Measurements from ENCODE around the gene PFDN4.
"Not testable (repeated sequence)": the region's sequence is repeated elsewhere in the genome, so short reads cannot be mapped to it uniquely, and the experiment has no call there.

PFDN4 gene

DNA sequence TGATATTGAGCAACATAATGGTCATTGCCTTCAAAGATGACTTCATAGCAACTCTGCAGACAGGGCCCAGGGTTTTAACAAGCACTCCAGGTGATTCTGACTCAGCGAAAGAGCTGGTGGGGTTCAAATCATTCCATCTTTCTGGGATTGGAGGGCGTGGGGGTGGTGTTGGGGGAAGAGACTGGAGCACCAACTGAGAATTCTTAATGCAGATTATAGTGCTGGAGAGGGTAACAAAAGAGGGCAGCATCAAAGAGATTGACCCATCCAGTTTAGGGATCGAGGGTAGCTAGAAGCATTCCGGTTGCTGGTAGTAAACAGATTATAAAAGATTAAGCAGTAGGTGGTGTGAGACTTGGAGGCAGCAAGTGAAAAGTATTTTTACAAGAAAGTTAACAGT lies 15.9 kb downstream of the PFDN4 start:
- DNase-seq (ENCODE audit: low read depth in 2 of 2) = no peak

DNA sequence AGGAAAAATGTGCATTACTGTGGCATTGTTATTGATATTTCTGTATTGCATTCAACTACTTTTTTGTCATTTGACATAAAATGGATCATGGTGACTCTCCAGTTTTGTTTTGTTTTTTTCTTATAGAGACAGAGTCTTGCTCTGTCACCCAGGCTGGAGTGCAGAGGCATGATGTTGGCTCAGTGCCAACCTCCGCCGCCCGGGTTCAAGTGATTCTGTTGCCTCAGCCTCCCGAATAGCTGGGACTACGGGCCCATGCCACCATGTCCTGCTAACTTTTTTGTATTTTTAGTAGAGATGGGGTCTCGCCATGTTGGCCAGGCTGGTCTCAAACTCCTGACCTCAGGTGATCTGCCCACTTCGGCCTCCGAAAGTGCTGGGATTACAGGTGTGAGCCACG lies 16.8 kb downstream of the PFDN4 start:
- DNase-seq (ENCODE audit: low read depth in 2 of 2) = not testable (repeated sequence)

DNA sequence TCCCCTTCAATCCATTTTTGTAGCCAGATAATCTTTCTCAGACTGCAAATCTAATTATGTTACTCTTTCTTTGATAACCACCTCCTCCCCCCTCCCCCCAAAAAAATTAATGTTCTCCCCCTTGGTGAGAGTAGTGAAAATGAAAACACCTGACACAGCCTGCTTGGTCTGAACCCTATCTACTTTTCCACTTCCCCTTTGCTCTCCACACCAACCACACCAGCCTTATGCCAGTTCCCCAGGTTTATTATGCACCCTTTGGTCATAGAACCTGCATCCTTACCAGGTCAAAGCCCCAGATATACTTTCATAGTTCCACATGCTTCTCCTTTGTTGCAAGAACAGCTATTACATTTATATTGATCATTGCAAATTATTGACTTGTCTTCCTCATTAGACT lies 19.4 kb downstream of the PFDN4 start:
- no peak for DNase-seq (ENCODE audit: low read depth in 2 of 2)

DNA sequence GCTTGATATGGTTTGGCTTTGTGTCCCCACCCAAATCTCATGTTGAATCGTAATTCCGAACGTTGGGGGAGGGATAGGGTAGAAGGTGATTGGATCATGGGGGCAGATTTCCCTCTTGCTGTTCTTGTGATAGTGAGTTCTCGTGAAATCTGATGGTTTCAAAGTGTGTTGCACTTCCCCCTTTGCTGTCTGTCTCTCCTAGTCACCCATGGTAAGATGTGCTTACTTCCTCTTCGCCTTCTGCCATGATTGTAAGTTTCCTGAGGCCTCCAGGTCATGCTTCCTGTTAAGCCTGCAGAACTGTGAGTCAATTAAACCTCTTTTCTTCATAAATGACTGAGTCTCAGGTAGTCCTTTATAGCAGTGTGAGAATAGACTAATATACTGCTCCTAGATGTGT lies 19.9 kb downstream of the PFDN4 start:
- DNase-seq (ENCODE audit: low read depth in 2 of 2) = no peak

DNA sequence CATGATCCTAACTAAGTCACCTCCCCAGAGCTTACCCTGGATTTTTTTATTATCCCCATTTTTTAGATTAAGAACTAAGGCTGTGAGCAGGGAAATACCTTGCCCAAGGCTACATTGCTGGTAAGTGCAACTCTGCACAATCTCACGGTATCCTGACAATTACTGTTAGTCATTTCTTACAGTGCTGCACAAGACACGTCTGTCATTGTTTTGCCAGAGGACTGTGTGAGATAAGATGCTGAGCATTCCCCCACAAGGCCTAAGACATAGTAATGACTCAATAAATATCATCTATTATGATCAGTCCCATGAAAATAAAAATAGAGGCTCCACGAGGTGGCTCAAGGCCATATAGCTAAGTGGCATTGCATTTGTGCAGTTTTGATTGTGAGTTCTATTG lies 21.0 kb downstream of the PFDN4 start:
- DNase-seq (ENCODE audit: low read depth in 2 of 2) = no peak

DNA sequence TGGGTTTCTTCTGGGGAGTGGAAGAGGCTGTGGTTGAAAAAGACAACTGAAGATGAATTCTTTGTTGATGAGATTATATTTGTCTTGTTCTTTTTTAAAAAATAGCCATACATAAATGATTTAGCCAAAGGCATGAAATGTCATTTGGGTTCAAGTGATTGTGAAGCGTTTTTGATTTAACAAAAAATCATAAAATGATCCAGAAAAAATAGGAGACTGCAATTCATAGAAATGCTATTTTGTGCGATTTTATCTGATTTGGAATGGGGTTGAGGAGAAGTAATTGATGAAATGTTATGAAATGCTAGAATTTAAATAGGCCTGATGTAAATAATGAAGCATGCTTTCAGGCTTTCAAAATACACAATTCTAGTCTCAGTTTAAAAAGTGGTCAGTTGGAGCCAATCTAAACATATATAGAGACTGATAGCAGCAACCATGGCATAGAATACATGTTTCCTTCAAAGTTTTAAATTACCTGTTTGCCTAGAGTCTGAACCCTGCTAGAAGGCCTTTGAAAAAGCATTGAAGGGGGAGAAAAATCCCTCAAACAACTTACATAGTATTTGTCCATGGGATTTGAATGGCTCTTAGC lies 21.8 kb downstream of the PFDN4 start:
- DNase-seq (ENCODE audit: low read depth in 2 of 2) = no peak

DNA sequence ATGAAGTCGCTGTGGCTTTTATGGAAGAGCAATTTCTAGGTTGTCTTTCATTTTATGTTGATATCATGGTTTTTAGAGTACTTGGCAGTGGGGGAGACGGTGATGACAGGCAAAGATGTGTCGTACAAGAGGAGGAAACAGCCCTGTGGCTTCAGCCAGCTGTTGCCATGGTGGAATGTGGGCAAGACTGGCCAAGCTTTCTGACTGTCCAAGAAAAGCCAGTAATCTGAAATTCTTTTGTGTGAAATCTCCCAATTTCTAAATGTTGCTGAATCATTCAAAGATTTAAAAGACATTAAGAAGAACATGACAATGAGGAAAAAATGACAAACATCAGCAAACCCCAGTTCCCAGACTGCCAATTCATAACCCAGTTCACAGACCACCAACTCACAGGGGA lies 23.1 kb downstream of the PFDN4 start:
- DNase-seq (ENCODE audit: low read depth in 2 of 2) = no peak

DNA sequence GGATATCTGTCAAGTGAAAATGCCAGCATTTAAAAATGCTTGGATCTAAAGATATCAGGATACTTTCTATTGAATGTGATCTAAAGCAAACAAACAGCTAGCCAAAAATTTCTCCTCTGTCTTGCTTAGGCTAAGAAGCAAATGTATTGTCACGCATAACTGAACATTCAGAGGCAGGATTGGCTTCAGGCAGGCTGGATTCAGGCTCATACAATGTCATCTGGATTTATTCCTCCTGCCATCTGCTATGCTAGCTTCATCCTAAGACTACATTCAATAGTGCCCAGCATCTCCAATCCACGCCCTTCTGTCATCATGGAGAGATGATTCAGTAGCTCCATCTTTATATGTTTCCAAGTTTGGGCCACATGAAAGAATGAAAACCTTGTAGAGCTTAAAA lies 27.1 kb downstream of the PFDN4 start:
- no peak for DNase-seq (ENCODE audit: low read depth in 2 of 2)

DNA sequence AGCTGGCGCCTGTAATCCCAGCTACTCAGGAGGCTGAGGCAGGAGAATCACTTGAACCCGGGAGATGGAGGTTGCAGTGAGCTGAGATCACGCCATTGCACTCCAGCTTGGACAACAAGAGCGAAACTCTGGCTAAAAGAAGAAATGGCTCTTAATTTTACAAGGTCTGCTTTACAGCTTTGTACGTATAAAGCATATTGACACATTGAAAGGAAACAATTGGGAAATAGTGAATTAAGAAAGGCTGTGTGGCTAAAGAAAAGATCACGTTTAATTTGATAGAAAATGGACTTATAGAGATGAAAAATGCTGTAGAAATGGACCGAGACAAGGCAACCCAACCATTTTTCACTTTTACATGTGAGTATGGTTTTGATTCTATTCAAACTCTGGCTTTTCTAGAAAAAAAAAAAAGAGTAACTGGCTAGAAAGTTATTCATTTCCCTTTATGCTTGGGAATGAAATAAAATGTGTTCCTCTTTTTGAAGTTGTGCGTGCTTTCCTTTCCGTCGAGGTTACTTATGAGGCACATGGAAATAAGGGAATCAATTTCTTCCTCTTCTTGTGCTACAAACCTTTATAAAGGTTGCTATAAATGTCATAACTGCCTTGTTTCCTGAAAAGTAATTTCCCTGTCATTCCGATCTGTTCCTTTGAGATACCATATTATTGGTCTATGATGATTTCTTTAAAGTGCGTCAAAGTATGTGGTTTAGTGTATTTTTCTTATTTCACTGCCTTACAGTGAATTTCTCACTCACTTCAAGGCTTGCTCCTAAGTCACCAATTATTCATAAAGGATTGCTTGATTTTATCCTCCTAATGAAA lies 29.4 kb downstream of the PFDN4 start:
- no peak for DNase-seq (ENCODE audit: low read depth in 2 of 2)

DNA sequence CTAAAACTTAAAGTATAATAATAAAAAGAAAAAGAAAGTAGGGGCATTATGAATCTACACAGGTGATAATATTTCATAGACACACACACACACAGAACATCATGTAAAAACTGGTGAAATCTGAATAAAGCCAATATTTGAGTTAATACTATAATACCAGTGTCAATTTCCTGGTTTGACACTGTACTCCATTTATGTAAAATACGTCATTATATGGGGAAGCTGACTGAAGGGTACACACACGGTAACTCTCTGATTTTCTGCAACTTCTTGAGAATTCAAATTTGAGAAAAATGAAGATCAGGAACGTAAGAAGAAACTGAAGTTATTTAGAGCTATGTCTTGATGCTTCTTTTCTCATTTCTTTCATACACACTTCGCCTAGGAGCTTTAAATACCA lies 36.2 kb downstream of the PFDN4 start:
- DNase-seq (ENCODE audit: low read depth in 2 of 2) = no peak

DNA sequence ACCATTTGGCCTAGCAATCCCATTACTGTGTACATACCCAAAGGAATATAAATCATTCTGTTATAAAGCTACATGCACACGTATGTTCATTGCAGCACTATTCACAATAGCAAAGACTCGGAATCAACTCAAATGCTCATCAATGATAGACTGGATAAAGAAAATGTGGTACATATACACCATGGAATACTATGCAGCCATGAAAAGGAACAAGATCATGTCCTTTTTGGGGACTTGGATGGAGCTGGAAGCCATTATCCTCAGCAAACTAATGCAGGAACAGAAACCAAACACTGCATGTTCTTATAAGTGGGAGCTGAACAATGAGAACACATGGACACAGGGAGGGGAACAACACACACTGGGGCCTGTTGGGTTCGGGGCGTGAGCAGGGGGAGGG lies 40.8 kb downstream of the PFDN4 start:
- DNase-seq (ENCODE audit: low read depth in 2 of 2) = not testable (repeated sequence)

DNA sequence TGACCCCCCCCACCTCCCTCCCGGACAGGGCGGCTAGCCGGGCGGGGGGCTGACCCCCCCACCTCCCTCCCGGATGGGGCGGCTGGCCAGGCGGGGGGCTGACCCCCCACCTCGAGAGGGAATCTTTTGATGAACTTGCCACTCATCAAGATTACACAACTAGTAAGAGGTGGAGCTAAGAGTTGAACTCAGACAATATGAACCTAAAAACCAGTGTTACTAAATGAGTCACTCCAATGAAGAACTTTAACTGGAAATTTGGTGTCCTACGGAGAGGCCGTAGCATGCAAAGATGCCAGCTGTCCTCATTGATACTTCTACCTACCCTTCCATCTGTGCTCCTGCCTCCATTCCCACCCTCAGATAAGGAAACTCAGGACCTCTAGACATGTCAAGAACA lies 42.8 kb downstream of the PFDN4 start:
- DNase-seq (ENCODE audit: low read depth in 2 of 2) = no peak

DNA sequence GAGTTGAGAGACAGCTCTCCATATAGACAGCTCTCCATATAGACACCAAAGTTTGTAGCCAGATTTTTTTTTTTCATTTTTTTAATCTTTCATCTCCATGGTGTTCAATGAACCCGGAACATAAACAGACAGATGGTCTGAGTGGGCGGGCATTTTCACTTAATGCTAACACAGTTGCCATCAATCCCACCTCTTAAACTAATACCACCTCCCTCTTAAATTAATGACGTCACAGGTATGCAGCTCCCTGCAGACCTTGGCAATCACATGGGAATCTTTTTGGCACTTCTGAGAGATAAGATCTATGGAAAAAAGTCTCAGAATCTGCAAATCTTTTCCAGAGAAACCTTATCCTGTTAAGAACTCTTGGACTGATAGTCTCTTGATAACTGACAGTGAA lies 43.2 kb downstream of the PFDN4 start:
- DNase-seq (ENCODE audit: low read depth in 2 of 2) = no peak

DNA sequence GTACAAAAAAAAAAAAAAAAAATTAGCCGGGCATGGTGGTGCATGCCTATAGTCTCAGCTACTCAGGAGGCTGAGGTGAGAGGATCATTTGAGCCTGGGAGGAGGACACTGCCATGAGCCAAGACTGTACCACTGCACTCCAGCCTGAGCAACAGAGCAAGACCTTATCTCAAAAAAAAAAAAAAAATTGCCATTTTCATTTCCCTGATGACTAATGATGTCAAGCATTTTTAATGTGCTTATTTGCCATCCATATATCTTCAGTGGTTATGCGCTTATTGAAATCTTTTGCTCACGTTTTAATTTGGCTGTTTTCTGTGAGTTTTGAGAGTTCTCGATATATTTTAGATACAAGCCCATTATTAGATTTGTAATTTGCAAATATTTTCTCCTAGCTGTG lies 46.7 kb downstream of the PFDN4 start:
- no peak for DNase-seq (ENCODE audit: low read depth in 2 of 2)

DNA sequence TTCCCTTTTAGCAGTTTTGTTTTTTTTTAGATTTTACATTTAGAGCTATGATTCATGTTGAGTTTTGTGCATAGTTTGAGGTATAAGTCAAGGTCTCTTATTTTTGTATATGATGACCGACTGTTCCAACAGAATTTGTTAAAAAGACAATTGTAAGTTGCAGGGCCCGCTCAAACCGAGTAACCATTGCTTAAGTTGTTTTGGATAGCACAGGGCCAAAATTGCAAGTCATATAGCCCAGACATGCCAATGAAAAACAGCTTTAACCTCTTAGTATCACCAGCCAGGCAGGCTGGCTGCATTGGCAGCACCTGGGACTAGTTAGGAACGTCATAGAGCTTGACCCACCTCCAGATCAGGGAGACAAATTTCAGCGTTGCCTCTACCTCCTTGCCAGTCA lies 47.3 kb downstream of the PFDN4 start:
- DNase-seq (ENCODE audit: low read depth in 2 of 2) = no peak

DNA sequence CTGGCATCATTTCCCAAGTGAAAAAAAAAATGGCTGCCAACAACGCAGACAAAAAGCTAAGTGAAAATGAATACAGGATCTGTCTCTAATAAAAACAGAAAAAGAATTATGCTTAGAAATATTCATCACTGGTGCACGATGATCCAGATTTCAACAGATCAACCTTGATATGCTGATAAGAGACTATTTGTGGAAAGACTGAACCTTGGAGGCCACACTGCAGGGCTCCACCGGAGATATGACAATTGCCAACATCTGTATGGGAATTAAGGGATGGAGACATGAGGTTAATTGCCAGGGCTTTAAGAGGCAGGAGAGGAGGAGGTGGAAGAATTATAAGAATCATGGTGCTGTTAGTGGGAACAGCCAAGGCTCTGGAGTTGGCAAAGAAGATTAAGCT lies 48.3 kb downstream of the PFDN4 start:
- no peak for DNase-seq (ENCODE audit: low read depth in 2 of 2)

DNA sequence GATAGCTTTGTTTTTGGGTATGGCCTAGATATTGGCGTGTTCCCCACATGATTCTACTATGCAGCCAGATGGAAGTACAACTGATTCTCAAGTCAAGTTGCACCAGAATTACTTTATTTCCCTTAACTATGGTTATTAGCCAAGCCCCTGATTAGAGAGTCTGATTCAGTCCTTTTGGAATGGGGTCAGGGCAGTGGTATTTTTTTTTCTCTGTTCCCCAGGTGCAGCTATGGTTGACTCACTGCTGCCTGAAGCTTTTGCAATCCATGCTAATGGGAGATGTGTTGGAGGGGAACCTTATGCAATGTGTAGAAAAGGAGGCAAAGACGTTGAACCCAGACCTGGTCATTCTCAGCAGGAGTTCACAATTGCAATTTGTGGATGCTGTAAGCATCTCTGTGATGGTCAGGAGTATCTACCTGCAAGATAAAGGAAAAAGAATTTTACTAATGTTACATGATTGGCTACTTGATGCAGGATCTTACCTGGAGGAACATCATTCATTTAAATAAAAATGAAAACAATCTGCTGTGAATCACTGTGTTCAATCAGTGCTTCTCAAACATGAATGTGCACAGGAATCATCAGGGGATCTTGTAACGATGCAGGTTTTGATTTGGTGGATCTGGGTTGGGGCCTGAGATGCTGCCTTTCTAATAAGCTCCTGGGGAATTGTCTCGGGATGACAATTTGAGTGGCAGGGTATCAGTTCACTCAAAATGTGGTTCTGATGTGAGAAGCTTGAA lies 49.4 kb downstream of the PFDN4 start:
- DNase-seq (ENCODE audit: low read depth in 2 of 2) = no peak

DNA sequence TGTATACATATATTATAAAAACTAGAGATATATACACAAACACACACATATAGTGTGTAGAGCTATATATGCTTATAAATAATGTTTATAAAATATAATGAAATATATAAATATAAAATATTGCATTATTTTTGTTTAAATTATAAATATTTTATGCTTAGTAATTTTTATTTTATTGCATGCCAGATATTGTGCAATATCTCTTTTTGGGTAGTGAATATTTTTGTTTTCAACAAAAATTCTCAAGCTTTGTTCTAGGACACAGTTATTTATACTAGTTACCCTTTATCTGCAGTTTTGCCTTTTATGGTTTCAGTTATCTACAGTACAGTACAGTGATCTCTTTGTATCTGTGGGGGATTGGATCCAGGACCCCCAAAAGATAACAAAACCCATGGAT lies 52.2 kb downstream of the PFDN4 start:
- DNase-seq (ENCODE audit: low read depth in 2 of 2) = no peak

DNA sequence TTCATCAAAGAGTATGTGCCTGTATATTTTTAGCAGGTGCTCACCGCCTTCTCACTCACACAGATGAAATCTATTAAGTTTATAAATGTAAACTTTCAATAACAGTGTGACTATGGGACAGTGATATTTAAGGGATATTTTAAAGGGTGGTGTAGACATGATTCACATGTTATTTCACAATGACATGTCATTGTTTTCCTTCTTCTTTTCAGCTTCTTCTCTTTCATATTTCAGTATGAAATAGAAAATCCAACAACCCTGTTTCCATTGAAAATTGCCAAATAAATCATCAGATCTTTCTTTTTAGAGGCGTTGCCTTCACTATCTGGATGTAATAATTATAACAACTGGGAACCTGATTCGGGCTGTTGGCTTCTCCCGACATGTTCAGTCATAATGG lies 54.8 kb downstream of the PFDN4 start:
- no peak for DNase-seq (ENCODE audit: low read depth in 2 of 2)

DNA sequence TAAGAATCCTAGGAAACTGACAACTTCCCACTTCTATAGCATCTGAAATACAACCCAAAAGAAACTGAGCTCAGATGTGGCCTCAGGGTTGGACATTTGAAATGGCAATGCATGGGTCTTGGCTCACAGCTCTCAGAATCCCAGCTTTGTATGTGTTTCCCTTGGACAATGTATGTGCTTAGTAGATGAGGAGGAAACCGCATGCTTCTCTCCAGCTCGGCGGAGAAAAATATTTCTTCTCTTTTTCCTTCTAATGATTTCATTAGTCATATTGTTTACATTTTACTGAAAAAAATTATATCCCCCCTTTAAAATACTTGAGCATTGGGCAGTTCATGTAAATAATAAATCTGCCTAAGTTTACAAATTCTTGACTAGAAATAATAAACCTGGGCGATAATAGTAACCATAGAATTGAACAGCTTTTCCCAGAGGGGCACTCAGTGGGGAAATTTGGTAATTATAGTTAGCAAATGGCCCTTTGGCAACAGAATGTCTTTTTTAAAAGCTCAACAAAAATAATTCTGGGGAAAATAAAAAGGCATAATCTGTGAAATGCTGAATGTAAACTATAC lies 55.3 kb downstream of the PFDN4 start:
- no peak for DNase-seq (ENCODE audit: low read depth in 2 of 2)

DNA sequence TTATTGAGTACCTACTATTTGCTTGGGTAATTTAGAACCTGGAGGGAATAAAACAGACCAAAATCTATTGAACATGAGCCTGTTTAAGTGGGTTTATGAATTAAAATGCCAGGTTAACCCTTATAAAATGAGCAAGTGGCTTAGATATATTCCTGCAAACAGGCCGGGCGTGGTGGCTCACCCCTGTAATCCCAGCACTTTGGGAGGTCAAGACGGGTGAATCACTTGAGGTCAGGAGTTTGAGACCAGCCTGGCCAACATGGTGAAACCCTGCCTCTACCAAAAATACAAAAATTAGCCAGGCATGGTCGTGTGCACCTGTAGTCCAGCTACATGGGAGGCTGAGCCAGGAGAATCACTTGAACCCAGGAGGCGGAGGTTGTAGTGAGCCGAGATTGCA lies 57.9 kb downstream of the PFDN4 start:
- not testable (repeated sequence) for DNase-seq (ENCODE audit: low read depth in 2 of 2)

DNA sequence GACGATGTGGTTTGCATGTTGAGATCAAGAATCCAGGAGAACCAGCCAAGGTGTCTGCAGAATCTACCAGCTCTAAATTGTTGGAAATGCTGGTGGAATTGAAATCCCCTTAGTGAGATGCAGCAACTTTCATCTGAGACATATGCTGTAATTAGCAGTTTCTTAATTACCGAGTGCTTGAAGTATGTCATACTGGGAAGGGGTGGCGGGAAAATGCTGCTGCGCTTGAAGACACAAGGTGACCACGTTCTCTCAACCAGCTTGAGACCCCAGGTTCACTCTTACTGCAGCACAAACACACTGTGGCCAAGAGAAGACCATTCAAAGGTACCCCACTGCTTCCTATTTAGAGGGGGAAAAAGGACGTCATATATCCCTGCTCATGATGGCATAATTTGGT lies 59.0 kb downstream of the PFDN4 start:
- no peak for DNase-seq (ENCODE audit: low read depth in 2 of 2)

Measured in stimulated activated CD4-positive, alpha-beta T cell treated with anti-CD3 and anti-CD28 coated beads, Interleukin-12 subunit alpha, Interleukin-12 subunit beta, amount 100 ng/mL, for 24 hours (primary cell).